Right ventricle myocardium superior (tissue), 1 donor: ENCODE data around the gene RNASE7. TPM values are rescaled to one million over a fixed set of nuclear protein-coding genes. Genes with fewer than 3 reads are reported as not detected.

Experiments
- ATAC-seq: fragments of 200-7000 bp; cut with Tn5 transposase; one replicate; pipeline ENCODE4 v1.9.1; 2020; ENCODE audit warnings: mild to moderate bottlenecking; ENCODE audit not compliant: poor library complexity
- DNase-seq: peaks from one replicate; pipeline ENCODE4 v3.0.0-alpha.2; 2020
- intact Hi-C: fragments of 100-400 bp; cut with DNase I; formaldehyde crosslinking; loops from one replicate; pipeline ENCODE4 v1.11.2; 2022
- total RNA-seq: library from RNA; stranded (reverse); fragmentation: NEBNext Ultra II Directional; extraction: Animal tissue kit (Norgen Biotek cat#: 25700); gene quantifications from one replicate; pipeline ENCODE4 v1.2.1, GENCODE V29; 2021
- donor health status: DM: no; HTN: yes; CAD: no; lungs with severe emphysema.

The RNASE7 gene
- total RNA-seq, 1 donor from 2014 or later = not detected

DNA sequence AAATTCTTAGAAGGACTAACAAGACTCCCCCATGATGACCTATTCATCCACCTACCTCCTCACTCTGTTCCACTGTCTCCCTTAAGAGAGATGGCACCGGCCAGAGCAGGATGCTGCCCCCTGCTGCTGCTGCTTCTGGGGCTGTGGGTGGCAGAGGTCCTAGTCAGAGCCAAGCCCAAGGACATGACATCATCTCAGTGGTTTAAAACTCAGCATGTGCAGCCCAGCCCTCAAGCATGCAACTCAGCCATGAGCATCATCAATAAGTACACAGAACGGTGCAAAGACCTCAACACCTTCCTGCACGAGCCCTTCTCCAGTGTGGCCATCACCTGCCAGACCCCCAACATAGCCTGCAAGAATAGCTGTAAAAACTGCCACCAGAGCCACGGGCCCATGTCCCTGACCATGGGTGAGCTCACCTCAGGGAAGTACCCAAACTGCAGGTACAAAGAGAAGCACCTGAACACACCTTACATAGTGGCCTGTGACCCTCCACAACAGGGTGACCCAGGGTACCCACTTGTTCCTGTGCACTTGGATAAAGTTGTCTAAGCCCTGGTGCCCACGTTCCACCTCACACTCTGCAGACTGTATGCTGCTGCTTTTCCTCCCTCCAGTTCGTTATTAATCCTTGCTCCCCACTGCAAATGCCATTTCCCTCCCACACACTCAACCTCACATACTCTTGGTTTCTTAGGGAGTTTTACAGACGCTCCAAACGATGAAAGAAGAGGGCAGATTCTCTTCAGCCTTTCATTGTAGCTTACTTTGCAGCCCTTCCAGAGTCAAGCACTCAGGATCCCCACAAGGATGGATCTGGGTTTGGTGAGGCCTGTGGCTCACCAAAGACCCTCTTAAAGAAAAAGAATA is 15.9 kb downstream of the RNASE7 start, which contains the start of gene RNASE8:
Gene RNASE8 (plus strand): TSS at position 20 of the 873 bp plus-strand sequence. CDS start 71 bp downstream, at position 91.
- intact Hi-C loops = no loop called here
- DNase-seq (no peak), ATAC-seq (peak; percentile 30)

DNA sequence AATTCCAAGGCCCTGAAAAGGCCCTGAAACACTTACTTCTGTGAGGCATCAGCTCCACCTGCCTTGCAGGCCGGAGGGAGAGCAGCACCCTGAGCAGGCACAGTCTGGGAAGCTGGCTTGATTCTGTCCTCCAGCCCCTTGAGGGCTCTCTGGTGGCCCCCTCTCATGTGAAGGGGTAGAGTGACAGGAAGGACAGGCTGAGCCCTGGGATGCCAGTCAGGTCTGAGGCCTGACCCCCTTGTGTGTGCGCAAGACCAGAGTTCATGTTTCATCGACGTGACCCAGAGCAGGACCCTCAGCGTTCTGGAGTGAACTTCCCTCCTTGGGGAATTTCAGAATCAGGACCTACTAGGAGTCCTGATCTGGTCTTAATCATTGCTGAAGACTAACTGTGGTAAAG is 16.7 kb downstream of the RNASE7 start:
- intact Hi-C loops = no loop called here
- no peak for ATAC-seq
- DNase-seq = no peak

DNA sequence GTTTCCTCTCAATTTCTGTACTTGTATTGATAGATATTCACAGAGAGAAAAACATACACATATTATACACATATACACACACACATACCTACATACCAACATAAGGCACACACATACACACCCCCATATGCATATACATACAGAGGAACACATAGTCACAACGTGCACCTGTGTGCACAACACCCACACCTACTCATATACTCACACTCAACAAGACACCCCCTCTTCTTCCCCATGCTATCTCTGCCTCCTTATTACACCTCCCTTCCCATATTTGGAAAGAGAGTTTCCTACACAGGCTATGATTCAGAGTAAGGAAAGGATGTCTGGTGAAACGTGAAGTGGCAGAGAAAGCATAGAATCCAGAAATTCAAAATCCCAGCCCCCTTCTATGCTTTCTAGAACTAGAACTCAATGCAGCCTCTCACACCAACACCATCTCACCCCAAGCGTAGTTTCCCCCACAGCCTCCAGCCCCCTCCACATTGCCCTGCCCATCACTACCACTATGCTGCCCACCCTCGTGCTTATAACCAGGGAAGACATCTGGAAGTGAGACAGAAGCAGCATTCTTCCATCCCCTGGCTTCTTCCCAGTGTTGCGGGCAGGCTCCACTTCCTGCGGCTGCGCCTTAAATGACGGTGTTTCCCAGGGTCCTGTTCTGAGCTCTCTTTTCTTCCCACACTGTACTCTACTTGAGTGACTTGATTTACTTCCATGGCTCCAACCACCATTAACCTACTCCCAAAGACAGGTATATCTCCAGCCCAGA is 17.9 kb downstream of the RNASE7 start:
- intact Hi-C loops = no loop called here
- ATAC-seq = no peak
- DNase-seq = no peak

DNA sequence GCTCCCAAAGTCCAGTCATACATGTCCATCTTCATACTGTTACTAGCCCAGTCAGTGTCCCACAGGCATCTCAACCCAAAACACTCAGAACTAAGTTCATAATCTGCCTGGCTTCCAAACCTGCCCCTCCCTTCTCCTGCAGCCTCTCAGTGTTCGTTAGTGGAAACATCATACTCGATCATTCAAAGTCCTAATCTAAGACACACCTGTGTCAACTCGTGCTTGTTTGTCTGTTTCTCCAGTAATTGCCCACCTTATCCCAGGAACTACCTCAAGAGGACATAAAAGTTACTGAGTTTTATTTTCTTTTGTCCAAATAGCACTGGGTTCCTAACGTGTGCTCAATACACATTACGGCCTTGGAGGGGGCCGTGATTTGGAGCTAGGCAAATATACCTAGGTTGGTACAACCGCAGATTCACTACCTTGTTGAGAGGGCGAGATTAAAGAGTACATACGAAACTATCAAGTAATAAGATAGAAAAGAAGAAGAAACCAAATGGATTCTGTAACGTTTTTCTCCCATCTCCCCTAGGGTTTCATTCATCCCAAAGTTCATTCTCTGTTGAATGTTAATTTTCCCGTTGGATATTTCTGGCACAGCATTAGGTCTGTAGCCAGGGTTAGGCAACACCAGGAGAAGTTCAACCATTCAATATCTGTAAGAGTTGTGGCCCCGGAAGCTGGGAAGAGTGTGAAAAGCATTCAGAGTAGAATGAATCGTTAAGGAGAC is 18.6 kb downstream of the RNASE7 start:
- ATAC-seq (no peak), DNase-seq (no peak)

DNA sequence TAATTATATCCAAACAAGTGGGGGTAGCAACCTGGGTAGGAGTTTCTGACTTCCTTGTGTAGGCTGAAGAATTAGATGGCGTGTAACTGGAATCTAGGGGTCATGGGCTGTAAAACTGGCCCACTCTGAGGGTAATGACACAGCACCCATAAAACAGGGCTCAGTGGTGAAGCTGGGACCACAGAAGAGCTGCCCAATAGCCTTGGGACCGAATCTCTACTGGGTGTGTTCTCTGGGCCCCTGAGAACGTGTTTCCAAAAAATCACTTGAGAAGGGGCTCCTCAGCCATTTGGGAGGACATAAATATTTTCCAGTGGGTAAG is 19.1 kb downstream of the RNASE7 start:
- no peak for DNase-seq
- ATAC-seq = no peak
- intact Hi-C loops = no loop called here

More for the DNA sequence above, 18.6 kb downstream of the RNASE7 start:
- intact Hi-C loops = no loop called here

DNA sequence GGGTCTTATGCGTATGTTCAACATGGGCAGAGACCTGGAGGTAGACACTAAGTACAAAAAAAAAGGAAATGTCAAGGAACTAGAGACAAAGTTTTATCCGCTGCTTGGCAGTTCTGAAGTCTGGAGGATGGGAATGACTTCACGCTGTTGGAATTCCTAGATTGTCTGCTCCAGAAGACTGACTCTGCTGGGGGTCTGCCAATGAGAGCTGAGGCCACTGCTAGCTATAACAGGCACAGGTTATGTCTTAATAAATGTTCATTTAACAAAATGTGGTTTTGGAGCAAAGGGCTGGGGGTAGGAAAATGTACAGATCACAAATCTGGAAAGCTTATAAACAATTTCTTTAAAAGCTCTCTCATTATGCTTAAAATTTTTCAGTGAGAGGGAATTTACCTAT is 21.3 kb downstream of the RNASE7 start:
- no peak for DNase-seq
- ATAC-seq = peak; percentile 57
- intact Hi-C loops = no loop called here

DNA sequence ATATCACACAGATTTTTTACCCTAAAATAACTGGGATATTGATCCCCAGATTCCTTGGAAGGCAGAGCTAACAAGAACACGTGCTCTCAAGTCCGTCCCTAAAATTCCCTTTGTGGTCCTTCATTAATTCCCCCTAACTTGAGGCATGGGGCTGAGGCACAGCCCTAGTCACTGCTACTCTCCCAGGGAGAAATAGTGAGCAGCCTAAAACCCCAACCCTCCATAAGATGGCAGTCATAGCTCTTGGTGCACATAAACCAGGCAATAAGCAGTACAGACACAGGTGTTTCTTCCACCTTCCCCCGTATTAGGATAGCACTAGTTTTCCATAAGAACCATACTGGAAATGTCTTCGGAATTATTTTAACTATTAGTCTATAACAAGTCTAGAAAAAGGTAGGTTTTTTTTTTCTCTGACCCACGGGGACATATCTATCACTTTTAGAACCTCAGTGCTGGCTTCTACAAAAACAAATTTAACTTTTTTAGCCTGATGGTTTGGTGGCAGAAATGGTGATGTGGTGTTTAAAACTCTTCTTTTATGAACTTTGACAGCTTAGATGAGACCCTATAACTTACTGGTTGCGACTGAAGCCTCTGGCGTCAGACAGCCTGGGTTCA is 24.8 kb downstream of the RNASE7 start:
- DNase-seq = no peak
- ATAC-seq = no peak
- intact Hi-C loops = no loop called here

DNA sequence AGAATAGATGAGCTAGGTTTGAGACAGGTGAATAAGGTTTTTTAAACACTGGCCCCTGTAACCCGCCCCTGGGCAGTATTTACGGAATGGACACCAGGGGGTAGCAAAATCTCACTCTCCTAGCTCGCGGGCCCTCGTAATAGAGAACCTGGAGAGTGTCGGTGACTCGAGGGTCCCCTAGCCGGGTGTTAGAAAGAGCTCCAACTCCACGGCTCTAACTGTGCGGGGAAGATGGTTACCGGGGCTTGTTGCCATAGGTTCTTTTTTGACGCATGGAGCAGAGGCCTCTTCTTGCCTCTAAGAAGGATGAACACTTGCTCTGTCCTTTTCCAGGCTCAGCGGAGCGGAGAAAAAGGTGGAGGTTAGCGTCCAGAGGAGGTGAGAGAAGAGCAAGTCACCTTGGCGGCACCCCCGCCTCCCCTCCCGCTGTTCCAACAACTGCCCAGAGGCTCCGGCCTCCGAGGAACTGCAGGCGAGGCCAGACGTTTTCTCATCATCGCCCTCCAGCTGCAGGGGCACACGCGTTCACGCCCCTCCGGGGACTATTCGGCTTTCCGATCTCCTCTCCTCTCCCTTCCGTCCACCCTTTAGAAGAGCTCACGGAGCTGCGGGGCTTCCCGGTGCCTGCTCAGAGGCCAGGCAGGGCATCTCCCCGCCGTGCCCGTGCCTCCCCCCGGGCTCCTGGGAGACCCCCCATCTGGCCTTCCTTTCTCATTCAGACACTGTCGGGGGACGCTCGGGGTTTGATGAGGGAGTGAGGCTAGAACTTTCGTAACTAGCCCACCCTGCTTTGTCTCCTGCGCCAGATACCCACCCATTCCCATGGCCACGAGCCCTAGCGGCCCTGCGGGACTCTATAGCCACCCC is 26.6 kb downstream of the RNASE7 start:
- DNase-seq (peak; percentile 69), ATAC-seq (peak; percentile 55)
- intact Hi-C loops = no loop called here

DNA sequence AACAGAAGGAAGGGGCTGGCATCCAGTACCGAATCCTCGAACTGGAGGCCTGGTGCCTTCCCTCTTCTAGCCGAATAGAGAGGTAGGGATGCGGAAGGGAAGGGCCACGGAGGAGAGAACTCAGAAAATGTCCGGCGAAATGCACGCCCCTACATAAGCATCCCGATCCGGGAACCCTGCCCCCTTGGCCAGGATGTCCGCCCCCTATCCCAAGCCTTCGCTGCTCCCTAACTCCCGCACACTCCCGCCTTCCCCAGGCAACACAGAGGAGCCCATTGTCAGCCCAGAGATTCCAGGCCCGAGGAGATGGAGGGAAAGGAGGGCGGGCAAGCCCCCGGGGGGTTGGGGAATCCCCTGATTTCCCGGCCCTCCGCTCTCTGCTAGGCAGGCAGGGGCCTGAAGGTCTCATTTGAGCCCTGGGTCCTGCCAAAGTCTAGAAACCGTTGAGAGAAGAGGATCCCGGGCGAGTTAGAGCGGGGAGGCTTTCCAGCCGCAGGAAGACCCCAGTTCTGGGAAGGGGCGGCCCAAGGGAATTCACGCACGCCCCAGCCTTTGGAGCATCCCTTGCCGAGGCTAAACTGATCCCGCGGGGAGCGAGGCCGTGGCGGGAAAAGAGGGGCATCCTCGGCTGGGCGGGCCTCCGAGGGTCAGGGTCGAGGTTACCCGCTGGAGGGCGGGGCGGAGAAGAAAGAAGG is 27.4 kb downstream of the RNASE7 start:
- intact Hi-C loops = no loop called here
- ATAC-seq = peak; percentile 15
- peak; percentile 72 for DNase-seq

DNA sequence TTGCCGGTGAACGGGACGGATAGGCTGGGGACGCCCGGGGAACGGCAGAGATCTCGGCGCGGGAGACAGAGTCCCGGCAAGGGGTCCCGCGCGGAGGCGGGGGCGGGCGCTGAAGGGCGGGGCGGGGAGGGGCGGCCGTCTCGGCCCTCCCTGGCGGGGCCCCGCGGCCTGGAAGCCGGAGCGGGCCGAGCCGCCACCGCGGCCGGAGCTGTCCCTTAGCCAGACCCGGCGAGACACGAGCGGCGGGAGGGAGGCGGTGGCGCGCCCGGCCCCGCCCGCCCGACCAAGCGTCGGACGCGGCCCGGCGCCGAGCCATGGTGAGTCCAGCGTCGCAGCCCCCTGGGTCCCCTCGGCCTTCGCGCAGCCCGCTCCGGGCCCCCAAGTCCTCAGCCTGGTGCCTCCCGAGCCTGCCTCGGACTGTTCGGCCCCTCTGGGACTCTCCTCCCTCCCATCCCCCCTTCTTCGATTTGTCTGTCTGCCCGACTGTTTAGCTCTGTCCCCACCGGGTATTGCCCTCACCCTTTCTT is 28.0 kb downstream of the RNASE7 start, which contains the start of gene ARHGEF40:
Gene ARHGEF40 (plus strand): TSS at position 222 of the 527 bp plus-strand sequence. CDS start 93 bp downstream, at position 315.
- DNase-seq (peak; percentile 83), ATAC-seq (peak; percentile 79)
- intact Hi-C loops = no loop called here

DNA sequence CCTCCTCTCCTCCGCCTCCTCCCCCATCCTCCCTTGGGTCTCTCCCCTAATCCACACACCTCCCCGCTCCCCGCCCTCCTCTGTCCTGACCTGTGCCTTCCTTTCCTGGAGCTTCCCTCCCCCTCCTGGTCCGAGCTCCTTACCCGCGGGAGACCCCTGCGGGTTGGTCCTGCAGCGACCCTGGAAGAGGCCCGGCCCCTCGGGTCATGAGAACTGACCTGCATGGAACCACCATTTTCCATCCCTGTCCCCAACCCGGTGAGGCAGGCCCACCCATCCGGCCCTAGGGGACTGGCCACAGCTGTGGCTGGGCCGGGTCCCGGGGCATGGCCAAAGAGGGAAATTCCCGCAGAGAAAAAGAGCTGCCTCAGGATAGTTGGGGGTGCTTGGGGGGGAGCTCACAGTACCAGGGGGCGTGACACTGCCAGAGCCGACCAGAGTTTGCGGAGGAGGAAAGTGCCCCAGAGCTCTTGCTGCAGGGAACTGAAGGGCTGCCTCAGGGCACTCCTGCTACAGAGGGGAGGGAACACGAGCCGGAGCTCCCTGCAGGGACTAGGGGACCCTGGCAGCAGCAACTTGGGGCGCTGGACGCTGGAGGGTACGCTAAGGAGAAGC is 28.6 kb downstream of the RNASE7 start:
- DNase-seq (peak; percentile 70), ATAC-seq (peak; percentile 23)
- intact Hi-C loops = loop anchor here (1.0 kb wide), 1 partner anchor 34 kb away; no protein-coding TSS in a partner anchor

DNA sequence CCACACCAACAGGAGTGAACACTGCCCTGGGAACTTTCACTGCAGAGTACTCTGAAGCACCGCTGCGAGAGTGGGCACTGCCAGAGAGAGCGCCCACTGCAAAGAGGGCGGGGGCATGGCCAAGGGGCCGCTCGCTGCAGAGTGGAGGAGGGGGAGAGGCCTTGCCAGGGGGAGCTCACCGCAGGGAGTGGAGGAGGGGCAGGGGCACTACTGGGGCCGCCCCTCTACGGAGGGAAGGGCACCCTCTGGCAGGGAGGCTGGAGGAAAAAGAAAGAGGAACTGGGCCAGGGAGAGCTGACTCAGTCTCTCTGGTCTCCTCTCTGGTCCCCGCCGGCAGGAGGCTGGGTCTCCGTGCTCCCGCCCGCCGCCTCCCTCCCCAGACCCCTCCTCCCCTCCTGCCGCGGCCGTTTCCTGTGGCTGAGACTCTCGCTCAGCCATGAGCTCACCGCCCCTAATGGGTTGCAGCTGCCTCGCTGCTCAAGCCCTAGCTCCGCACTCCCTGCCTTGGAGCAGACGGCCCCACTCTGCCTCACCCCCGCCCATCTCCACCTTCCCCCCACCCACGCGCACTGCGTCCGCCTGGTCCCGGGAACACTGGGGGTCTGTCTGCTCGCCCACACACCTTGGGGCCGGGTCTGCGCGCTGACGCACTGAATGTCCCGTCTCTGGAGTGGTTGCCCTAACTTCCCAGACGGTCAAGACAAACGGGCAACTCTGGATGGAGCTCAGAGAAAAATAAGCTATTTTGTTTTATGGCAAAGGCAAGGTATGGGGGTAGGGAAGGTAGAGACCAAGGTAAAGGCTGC is 29.3 kb downstream of the RNASE7 start:
- intact Hi-C loops = loop anchor here (1.0 kb wide), 1 partner anchor 33 kb away; no protein-coding TSS in a partner anchor
- peak; percentile 72 for ATAC-seq
- DNase-seq = peak; percentile 93

DNA sequence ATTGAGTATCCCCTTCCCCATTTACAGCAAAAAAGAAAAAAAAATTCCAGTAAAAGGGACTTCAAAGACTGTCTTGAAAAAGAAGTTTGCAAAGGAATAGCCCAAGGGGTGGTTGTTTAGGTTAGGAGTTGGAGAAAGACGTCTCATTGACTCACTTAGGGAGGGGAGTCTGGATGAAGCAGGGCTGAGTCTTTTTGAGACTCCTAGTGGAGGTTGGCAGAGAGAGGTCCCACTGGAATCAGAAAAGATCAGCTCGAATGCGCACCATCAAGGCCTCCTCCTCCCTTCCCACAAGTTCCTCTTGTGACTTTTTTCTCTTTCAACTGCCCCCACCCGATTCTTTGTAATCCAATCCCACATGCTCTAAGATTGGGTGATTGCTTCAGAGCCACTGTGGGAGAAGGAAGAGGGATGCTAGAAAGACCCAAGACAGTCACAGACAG is 29.9 kb downstream of the RNASE7 start:
- intact Hi-C loops = no loop called here
- DNase-seq (no peak), ATAC-seq (peak; percentile 1)

DNA sequence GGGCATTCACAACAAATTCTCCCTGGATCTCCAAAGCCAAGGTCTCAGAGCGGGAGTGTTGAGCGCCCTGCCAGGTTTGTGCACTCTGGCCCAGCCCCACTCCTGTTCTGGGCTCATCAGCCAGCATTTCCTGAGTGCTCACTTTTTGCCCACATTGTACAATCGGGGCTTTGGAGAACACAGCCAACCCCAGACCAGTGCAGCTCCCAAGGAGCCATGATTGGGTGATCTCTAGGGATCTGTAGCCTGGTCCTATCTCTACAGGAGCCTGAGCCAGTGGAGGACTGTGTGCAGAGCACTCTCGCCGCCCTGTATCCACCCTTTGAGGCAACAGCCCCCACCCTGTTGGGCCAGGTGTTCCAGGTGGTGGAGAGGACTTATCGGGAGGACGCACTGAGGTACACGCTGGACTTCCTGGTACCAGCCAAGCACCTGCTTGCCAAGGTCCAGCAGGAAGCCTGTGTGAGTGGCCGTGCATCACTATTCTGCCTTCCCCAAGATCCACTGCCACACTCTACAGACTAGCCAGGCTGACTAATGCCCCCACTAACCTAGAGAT is 30.7 kb downstream of the RNASE7 start:
- ATAC-seq = no peak
- DNase-seq = no peak
- intact Hi-C loops = no loop called here

DNA sequence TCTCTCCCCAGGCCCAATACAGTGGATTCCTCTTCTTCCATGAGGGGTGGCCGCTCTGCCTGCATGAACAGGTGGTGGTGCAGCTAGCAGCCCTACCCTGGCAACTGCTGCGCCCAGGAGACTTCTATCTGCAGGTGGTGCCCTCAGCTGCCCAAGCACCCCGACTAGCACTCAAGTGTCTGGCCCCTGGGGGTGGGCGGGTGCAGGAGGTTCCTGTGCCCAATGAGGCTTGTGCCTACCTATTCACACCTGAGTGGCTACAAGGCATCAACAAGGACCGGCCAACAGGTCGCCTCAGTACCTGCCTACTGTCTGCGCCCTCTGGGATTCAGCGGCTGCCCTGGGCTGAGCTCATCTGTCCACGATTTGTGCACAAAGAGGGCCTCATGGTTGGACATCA is 31.8 kb downstream of the RNASE7 start:
- DNase-seq = no peak
- no peak for ATAC-seq
- intact Hi-C loops = no loop called here
